Measurements from ENCODE around the gene PUM1. TPM values are rescaled to one million over a fixed set of nuclear protein-coding genes. Genes with fewer than 3 reads are reported as not detected.

The PUM1 gene
- total RNA-seq, 4 donors from 2014 or later: 61.6 to 109 (median 76.9) TPM

DNA sequence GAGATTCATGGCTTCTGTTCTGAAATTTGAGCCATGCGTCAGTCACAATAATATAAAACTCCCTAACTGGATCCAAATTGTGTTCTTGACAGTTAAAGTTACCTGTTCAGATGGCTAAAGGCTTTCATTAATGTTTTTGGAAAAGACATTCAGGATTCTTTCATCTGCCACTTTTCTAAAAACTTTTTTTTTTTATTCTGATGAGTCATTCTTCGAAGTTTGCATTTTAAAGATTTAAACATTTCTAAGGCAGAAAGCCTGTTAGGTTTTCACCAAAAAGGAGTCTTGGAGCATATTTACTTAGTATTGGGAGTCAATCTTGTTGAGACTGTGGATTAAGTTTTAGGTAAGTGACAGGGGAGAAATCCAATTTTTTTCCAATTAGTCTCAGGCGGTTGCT is 138.1 kb downstream of the PUM1 start:
- Histone ChIP-seq H3K27me3 (no peaks in the 10 kb centered on the region), H3K4me3 (no peak overlapping the region), H3K9me3 (no peaks in the 10 kb centered on the region), H3K4me1 (no peaks in the 10 kb centered on the region), H3K36me3 (peaks cover 0 to 7% (median 0%) of the 10 kb centered on the region in 3 donors), H3K27ac (no peak overlapping the region)
- no peak for DNase-seq
- TF ChIP-seq CTCF (IDR thresholded peaks at IDR 0.05) (no peak), POLR2A (IDR thresholded peaks at IDR 0.05) (no peak)

DNA sequence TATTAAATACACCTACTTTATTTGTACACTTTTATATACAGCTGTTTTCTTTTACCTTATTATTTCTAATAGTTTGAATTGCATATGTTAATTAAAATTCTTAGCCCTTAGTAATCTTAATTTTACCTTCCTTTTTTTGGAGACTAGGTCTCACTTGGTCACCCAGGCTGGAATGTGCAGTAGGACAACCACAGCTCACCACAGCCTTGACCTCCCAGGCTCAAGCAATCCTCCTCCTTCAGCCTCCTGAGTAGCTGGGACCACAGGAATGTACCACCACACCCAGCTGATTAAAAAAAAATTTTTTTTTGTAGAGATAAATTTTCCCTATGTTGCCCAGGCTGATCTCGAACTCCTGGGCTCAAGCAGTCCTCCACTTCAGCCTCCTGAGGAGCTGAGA is 141.9 kb downstream of the PUM1 start:
- peaks cover 0 to 3% of the 10 kb centered on the region in 2 donors for H3K27me3 ChIP-seq
- no peak overlapping the region for H3K4me3 ChIP-seq
- no peaks in the 10 kb centered on the region for H3K4me1 ChIP-seq
- no peak overlapping the region for H3K27ac ChIP-seq
- no peaks in the 10 kb centered on the region for H3K9me3 ChIP-seq
- H3K36me3 ChIP-seq: no peaks in the 10 kb centered on the region
- TF ChIP-seq CTCF (IDR thresholded peaks at IDR 0.05): no peak
- no peak for TF ChIP-seq POLR2A (IDR thresholded peaks at IDR 0.05)
- DNase-seq: no peak

DNA sequence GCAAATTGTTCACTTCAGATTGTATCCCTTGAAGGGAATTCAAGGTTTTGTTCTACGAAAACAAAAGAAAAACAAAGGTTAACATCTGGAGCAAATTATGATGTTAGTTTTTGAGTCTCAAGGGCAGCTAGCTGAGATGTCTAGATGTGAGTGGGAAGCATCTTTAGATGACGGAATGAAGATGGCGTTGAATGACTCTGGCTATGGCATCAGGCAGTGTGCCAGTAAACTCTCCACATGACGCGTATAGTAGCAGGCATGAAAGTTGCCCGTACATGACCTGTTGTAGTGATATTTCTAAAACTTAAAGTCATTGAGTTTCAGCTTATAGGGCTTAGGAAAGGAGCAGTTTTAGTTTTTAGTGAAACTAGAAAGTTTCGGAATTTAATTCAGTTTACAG is 144.7 kb downstream of the PUM1 start:
- H3K4me3 ChIP-seq: no peak overlapping the region
- no peak overlapping the region for H3K27ac ChIP-seq
- DNase-seq: no peak
- peaks cover 0 to 3% of the 10 kb centered on the region in 2 donors for H3K27me3 ChIP-seq
- no peaks in the 10 kb centered on the region for H3K36me3 ChIP-seq
- TF ChIP-seq CTCF (IDR thresholded peaks at IDR 0.05): no peak
- H3K9me3 ChIP-seq: no peaks in the 10 kb centered on the region
- H3K4me1 ChIP-seq: no peaks in the 10 kb centered on the region

- Histone ChIP-seq H3K4me1 (no peaks in the 10 kb centered on the region), H3K27me3 (peaks cover 0 to 3% of the 10 kb centered on the region in 2 donors), H3K36me3 (no peaks in the 10 kb centered on the region), H3K4me3 (no peak overlapping the region), H3K27ac (peak overlapping the region in 2 of 4 donors; percentile 30 to 50), H3K9me3 (no peaks in the 10 kb centered on the region)
- TF ChIP-seq CTCF (IDR thresholded peaks at IDR 0.05) (no peak), POLR2A (IDR thresholded peaks at IDR 0.05) (no peak)
- DNase-seq: peak in 1 of 3 donors; percentile 45
Observed at GRCh38 chr1:30919025-30919881, 146.3 kb downstream of the PUM1 start.

GRCh38 chr1:30916296-30916695 is 149.2 kb downstream of the PUM1 start:
- no peak overlapping the region for H3K4me3 ChIP-seq
- H3K4me1 ChIP-seq: no peaks in the 10 kb centered on the region
- no peaks in the 10 kb centered on the region for H3K36me3 ChIP-seq
- TF ChIP-seq POLR2A (IDR thresholded peaks at IDR 0.05): no peak
- TF ChIP-seq CTCF (IDR thresholded peaks at IDR 0.05): no peak
- no peaks in the 10 kb centered on the region for H3K9me3 ChIP-seq
- peaks cover 0 to 3% of the 10 kb centered on the region in 2 donors for H3K27me3 ChIP-seq
- peak in 1 of 3 donors; percentile 38 for DNase-seq
- H3K27ac ChIP-seq: no peak overlapping the region
